Transverse colon (tissue), 4 donors: ENCODE results near the gene GCNA. TPM values are rescaled to one million over a fixed set of nuclear protein-coding genes. Genes with fewer than 3 reads are reported as not detected.

Experiments
- DNase-seq: peaks from one replicate; pipeline ENCODE4 v3.0.0-alpha.2; 2019
- H3K27ac ChIP-seq, 4 donors: fragments of 200-600 bp; sonication (generic); 2 replicates each; pipeline ENCODE4 v1.5.1; 2016 to 2018; ENCODE audit warnings: inconsistent platforms in 4 of 4
- H3K27me3 ChIP-seq: fragments of 200-600 bp; sonication (generic); 2 replicates; pipeline ENCODE4 v1.5.1; 2017; ENCODE audit warnings: inconsistent platforms
- H3K36me3 ChIP-seq, 4 donors: fragments of 200-600 bp; sonication (generic); 2 replicates each; pipeline ENCODE4 v1.5.1; 2017 to 2019; ENCODE audit warnings: inconsistent platforms in 4 of 4
- H3K4me1 ChIP-seq, 4 donors: fragments of 200-600 bp; sonication (generic); 2 replicates each; pipeline ENCODE4 v1.5.1; 2017 to 2020; ENCODE audit warnings: inconsistent platforms in 4 of 4
- H3K4me3 ChIP-seq, 4 donors: fragments of 200-600 bp; sonication (generic); 1 replicate in 1 of 4; 2 replicates in 3 of 4; pipeline versions ENCODE4 v1.5.1 to v1.6.1; 2017 to 2019; ENCODE audit warnings: inconsistent platforms in 4 of 4
- H3K9me3 ChIP-seq, 2 donors: fragments of 200-600 bp; sonication (generic); 2 replicates each; pipeline ENCODE4 v1.5.1; 2017 to 2019; ENCODE audit warnings: inconsistent platforms in 2 of 2
- CTCF ChIP-seq, 5 experiments: fragments of 200-600 bp in 3 of 5; fragments of 450-650 bp in 2 of 5; sonication (generic) in 3 of 5; IDR thresholded peaks; 1 replicate in 2 of 5; 2 replicates in 3 of 5; pipeline ENCODE4 v1.5.1; 2016 to 2017; ENCODE audit warnings: antibody characterized with exemption in 5 of 5, inconsistent platforms in 3 of 5, mild to moderate bottlenecking in 2 of 5, moderate library complexity in 1 of 5
- EP300 ChIP-seq: sonication (generic); formaldehyde crosslinking; IDR thresholded peaks from one replicate; pipeline ENCODE4 v1.6.1; 2017; ENCODE audit warnings: antibody characterized with exemption, low read depth
- POLR2A ChIP-seq: fragments of 450-650 bp; IDR thresholded peaks from one replicate; pipeline ENCODE4 v1.6.1; 2016; ENCODE audit warnings: antibody characterized with exemption, mild to moderate bottlenecking, moderate library complexity
- POLR2AphosphoS5 ChIP-seq, 3 donors: sonication (generic); formaldehyde crosslinking; IDR thresholded peaks; one replicate each; pipeline ENCODE4 v1.6.1; 2016; ENCODE audit warnings: antibody characterized with exemption in 3 of 3
- WGBS, 2 donors: methylation state at CpG; one replicate each; pipeline ENCODE4 v1.1.5; 2018; ENCODE audit warnings: low coverage in 1 of 2; 5-methylcytosine and 5-hydroxymethylcytosine counted together
- in situ Hi-C, 4 donors: fragments of 200-750 bp; cut with MboI; loops; one replicate each; pipeline versions ENCODE4 v1.15.0 to v1.15.1; 2017; ENCODE audit warnings: low sequenced_read_pairs in 3 of 4, low pct_ligation_motif_present in 1 of 4, low pct_unique_long_range_greater_than_20kb in 1 of 4
- intact Hi-C: fragments of 100-400 bp; cut with DNase I; formaldehyde crosslinking; loops from one replicate; pipeline ENCODE4 v1.15.1; 2023; ENCODE audit warnings: low total_unique reads
- total RNA-seq, 4 donors: library from RNA; depleted of rRNA; stranded (reverse); fragments of >200 nt; gene quantifications; one replicate each; pipeline ENCODE4 v1.1.0, GENCODE V29; 2016

The GCNA gene
- total RNA-seq, 4 donors from 2014 or later = 1.9 to 3.7 (median 3.0) TPM

DNA sequence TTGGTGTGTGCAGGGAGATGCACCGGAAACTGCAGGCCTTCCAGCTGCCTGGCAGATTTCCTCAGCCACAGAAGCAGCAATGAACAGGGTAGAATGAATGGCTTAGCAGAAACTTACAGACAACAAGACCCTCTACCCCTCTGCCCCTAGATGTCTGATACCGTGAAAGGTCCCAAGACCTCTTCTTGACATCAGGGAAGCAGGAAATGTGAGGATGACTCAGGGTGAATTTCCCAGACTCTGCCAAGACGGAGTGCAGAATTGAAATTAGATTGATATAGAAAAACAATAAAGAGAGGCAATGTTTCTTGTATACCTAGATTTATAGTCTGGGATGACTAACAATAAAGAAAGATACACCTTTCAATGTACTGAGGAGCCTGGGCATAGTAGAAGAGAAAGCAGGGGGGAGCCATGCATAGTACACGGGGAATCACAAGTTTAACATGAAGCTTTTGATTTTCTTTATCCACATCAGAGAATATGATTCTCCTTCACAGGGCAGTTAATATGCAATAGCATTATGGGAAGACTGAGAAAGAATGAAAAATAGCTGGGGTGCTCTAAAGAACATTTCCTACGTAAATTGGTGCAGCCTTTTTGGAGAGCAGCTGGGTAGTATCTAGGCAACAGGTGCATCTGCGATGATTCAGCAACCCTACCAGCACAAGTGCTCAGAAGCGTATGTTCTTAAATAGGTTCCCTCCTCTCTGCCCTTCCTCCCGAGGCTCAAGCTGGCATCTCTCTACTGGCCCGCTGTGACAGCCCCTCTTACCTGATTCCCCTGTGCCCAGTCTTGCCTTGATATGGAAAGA, 58.4 kb downstream of the GCNA start:
- intact Hi-C loops = no loop called here
- Histone ChIP-seq H3K4me3 (no peak overlapping the region), H3K9me3 (no peaks in the 10 kb centered on the region), H3K4me1 (peaks cover 0 to 15% (median 1%) of the 10 kb centered on the region in 4 donors), H3K36me3 (no peaks in the 10 kb centered on the region), H3K27ac (peak overlapping the region; percentile 9 to 39 (median 32)), H3K27me3 (no peaks in the 10 kb centered on the region)
- DNase-seq = peak; percentile 21
- WGBS, 2 donors = 57 to 58% methylated on average over 2 to 9 of the region's 9 CpGs
- TF ChIP-seq POLR2A (no peak), CTCF (IDR thresholded peaks at IDR 0.05) (no peak), EP300 (no peak), POLR2AphosphoS5 (IDR thresholded peaks at IDR 0.05) (no peak)
- in situ Hi-C loops = no loop called here

- no peak for TF ChIP-seq EP300
- no peak for TF ChIP-seq CTCF (IDR thresholded peaks at IDR 0.05)
- no peak for TF ChIP-seq POLR2AphosphoS5 (IDR thresholded peaks at IDR 0.05)
- TF ChIP-seq POLR2A = no peak
- in situ Hi-C loops (no loop called here), intact Hi-C loops (no loop called here)
- H3K4me1 ChIP-seq = peaks cover 0 to 15% (median 1%) of the 10 kb centered on the region in 4 donors
- no peaks in the 10 kb centered on the region for H3K27me3 ChIP-seq
- no peak overlapping the region for H3K4me3 ChIP-seq
- peak overlapping the region in 3 of 4 donors; percentile 2 to 32 (median 31) for H3K27ac ChIP-seq
- H3K9me3 ChIP-seq = no peaks in the 10 kb centered on the region
- no peaks in the 10 kb centered on the region for H3K36me3 ChIP-seq
- WGBS, 2 donors = 72 to 100% methylated on average over 1 to 3 of the region's 3 CpGs
- no peak for DNase-seq
Observed at GRCh38 chrX:71637253-71637618, 59.0 kb downstream of the GCNA start.

DNA sequence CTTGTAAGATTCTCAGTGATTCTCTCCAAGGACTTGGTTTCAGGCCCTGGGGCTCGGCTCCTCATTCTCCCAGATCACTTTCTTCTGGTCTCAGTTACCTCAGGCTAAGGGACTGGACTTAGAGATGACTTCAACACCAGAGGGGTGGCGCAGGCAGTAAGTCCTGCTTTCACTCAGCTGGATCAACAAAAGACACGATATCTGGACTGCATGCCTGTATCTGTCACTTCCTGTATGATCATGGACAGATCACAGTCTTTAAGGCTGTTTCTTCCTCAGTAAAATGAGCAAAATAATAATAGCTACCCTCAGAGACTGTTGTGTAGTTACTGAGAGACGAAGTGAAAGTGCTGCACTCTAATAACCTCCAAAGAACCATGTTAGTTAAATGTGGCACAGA, 59.6 kb downstream of the GCNA start:
- in situ Hi-C loops (no loop called here), intact Hi-C loops (no loop called here)
- no peaks in the 10 kb centered on the region for H3K9me3 ChIP-seq
- H3K27me3 ChIP-seq = no peaks in the 10 kb centered on the region
- H3K36me3 ChIP-seq = no peaks in the 10 kb centered on the region
- no peak overlapping the region for H3K4me3 ChIP-seq
- DNase-seq = no peak
- 42% methylated on average over 4 of the region's 4 CpGs; no CpG with 5 or more reads in 1 of the 2 donors for WGBS, 2 donors
- TF ChIP-seq CTCF (IDR thresholded peaks at IDR 0.05) = no peak
- TF ChIP-seq POLR2AphosphoS5 (IDR thresholded peaks at IDR 0.05) = no peak
- TF ChIP-seq POLR2A = no peak
- TF ChIP-seq EP300 = no peak
- peaks cover 0 to 15% (median 1%) of the 10 kb centered on the region in 4 donors for H3K4me1 ChIP-seq
- H3K27ac ChIP-seq = peak overlapping the region in 3 of 4 donors; percentile 2 to 32 (median 31)

DNA sequence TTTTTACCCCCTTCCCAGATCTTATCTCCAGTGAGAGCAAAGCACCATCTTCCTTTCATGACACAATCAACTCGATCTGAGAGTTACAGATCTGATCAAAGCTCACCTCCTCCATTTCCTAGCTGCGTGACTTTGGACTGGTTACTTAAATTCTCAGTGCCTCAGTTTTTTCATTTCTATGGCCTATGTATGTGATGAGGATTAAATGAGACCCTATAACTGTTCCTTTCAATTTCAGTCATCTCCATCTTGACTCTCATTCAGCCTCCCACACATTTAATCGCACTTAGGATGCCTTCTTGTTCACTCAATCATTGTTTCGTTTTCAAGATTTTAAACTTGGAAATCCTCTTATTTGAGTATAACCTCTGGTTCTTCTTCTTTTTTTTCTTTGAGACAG, 60.2 kb downstream of the GCNA start:
- H3K27me3 ChIP-seq = no peaks in the 10 kb centered on the region
- H3K4me3 ChIP-seq = no peak overlapping the region
- peaks cover 0 to 15% (median 1%) of the 10 kb centered on the region in 4 donors for H3K4me1 ChIP-seq
- H3K27ac ChIP-seq = peak overlapping the region in 1 of 4 donors; percentile 32
- no peak for TF ChIP-seq EP300
- no peak for TF ChIP-seq POLR2AphosphoS5 (IDR thresholded peaks at IDR 0.05)
- TF ChIP-seq CTCF (IDR thresholded peaks at IDR 0.05) = no peak
- no peak for TF ChIP-seq POLR2A
- H3K9me3 ChIP-seq = no peaks in the 10 kb centered on the region
- 61% methylated on average over 4 of the region's 4 CpGs; no CpG with 5 or more reads in 1 of the 2 donors for WGBS, 2 donors
- intact Hi-C loops (no loop called here), in situ Hi-C loops (no loop called here)
- DNase-seq = no peak
- H3K36me3 ChIP-seq = no peaks in the 10 kb centered on the region
